ENCODE results near the gene BTF3L4. TPM values are rescaled to one million over a fixed set of nuclear protein-coding genes. Genes with fewer than 3 reads are reported as not detected.

The BTF3L4 gene
- total RNA-seq, 1 experiment from 2014 or later: 53.2 TPM

DNA sequence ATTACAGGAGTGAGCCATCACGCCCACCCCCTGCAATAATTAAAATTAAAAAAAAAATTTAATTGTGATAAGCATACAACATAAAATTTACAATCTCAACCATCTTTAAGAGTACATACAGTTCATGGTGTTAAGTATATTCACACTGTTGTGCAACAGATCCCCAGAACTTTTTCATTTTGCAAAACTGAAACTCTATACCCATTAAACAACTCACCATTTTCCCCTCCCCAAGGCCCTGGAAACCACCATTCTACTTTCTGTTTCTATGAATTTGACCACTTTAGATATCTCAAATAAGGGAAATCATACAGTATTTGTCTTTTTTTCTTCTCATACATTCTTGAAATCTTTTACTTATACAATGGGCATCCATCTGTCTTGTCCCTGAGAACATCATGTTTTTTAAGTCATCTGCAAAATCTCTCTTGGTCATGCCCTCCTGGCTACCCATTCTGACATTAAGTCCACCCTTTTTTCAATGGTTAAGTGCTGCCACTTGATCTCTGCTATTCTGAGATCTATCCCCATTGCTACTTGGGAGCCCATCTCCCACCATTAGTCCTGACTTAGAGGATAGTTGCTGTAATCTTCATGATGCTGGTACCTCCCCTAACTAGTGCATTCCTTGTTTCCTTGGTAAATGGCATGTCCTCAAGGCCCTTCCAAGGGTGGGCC is 46.4 kb downstream of the BTF3L4 start:
- DNase-seq (ENCODE audit: low read depth): no peak
- in situ Hi-C loops (cut with HindIII; ENCODE audit: low pct_unique_long_range_greater_than_20kb, low sequenced_read_pairs): no loop called here

DNA sequence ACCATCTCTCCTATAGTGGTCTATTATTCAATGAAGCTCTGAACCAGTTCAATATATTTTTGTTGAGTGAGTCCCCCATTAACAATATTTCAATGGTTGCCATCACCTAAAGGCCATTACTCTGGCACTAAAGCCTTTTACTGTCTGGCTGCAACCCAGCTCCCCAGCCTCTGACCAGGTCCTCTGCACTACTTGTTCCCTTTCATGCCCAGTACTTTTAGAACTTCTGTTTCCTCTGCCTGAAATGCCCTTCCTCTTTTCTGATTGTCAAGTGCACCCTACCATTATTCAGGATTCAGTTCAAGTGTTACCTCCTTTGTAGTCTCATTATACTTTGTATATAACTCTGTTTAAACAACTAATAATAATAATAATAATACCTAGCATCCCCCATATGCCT is 55.4 kb downstream of the BTF3L4 start:
- no peak for DNase-seq (ENCODE audit: low read depth)
- in situ Hi-C loops (cut with HindIII; ENCODE audit: low pct_unique_long_range_greater_than_20kb, low sequenced_read_pairs): no loop called here

GRCh38 chr1:52112489-52112888 is 56.4 kb downstream of the BTF3L4 start:
- DNase-seq (ENCODE audit: low read depth): no peak
- in situ Hi-C loops (cut with HindIII; ENCODE audit: low pct_unique_long_range_greater_than_20kb, low sequenced_read_pairs): no loop called here

GRCh38 chr1:52119301-52120079 is 63.4 kb downstream of the BTF3L4 start:
- in situ Hi-C loops (cut with HindIII; ENCODE audit: low pct_unique_long_range_greater_than_20kb, low sequenced_read_pairs): no loop called here
- no peak for DNase-seq (ENCODE audit: low read depth)

GRCh38 chr1:52122384-52122783 is 66.3 kb downstream of the BTF3L4 start:
- in situ Hi-C loops (cut with HindIII; ENCODE audit: low pct_unique_long_range_greater_than_20kb, low sequenced_read_pairs): no loop called here
- DNase-seq (ENCODE audit: low read depth): no peak

DNA sequence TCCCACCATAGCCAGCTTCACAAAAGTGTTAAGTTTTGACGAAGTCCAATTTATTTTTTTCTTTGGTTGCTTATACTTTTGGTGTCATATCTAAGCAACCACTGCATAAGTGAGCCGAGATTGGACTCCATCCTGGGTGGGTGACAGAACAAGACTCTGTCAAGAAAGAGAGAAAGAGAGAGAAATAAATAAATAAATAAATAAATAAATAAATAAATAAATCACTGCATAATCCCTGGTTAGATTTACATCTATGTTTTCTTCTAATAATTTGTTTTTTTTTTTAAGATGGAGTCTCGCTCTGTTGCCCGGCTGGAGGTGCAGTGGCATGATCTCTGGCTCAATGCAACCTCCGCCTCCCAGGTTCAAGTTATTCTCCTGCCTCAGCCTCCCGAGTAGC is 67.5 kb downstream of the BTF3L4 start:
- no peak for DNase-seq (ENCODE audit: low read depth)
- in situ Hi-C loops (cut with HindIII; ENCODE audit: low pct_unique_long_range_greater_than_20kb, low sequenced_read_pairs): no loop called here

GRCh38 chr1:52125736-52126359 is 69.8 kb downstream of the BTF3L4 start:
- DNase-seq (ENCODE audit: low read depth): no peak
- in situ Hi-C loops (cut with HindIII; ENCODE audit: low pct_unique_long_range_greater_than_20kb, low sequenced_read_pairs): no loop called here

GRCh38 chr1:52127181-52128180 is 71.4 kb downstream of the BTF3L4 start:
- DNase-seq (ENCODE audit: low read depth): peak; percentile 27
- in situ Hi-C loops (cut with HindIII; ENCODE audit: low pct_unique_long_range_greater_than_20kb, low sequenced_read_pairs): no loop called here

DNA sequence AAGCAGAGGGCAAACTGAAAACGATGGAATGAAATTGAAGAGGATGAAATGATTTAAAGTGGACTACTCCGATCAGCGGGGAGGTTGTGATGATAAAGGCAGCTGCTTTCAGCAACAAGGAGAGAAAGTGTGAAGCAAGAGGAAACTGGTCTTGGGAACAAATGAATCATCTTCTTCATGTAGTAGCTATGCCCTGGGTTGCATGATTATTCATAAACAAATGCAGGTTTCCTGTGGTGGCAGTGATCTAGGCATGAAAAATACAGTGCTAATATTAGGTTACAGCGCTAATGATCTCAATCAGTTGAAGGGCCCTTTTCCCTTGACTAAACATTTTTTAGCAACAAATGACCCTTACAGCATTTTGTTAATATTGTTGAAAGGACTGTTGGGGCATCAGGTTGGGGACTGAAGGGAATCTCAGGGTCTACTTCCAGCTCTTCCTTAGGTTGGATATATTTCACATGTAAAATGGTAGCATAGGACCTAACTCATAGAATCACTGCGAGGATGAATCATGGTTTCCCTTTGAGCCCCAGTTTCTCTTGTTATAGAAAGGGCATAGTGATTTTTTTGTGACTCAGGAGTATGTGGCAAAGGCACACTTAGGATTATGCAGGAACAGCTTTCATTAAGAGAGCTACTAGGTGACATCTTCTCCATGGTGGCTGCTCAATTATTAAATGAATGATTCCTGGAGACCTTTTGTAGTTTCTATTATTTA is 83.9 kb downstream of the BTF3L4 start:
- in situ Hi-C loops (cut with HindIII; ENCODE audit: low pct_unique_long_range_greater_than_20kb, low sequenced_read_pairs): no loop called here
- peak; percentile 36 for DNase-seq (ENCODE audit: low read depth)

Other genes starting within 250 kb of the BTF3L4 start
- 33.7 TPM in 2 replicates for gene NRDC, start 177.6 kb upstream of the BTF3L4 start, total RNA-seq (2014; rRNA removed; shearing (Covaris generic); ENCODE audit: low replicate concordance)
- gene RAB3B, start 65.6 kb upstream of the BTF3L4 start, total RNA-seq (2014; rRNA removed; shearing (Covaris generic); ENCODE audit: low replicate concordance): 1.5 and 2.4 TPM in 2 replicates
- gene KTI12, start 22.5 kb upstream of the BTF3L4 start, total RNA-seq (2014; rRNA removed; shearing (Covaris generic); ENCODE audit: low replicate concordance): 23.1 and 28.4 TPM in 2 replicates
- gene TXNDC12, start 1.1 kb upstream of the BTF3L4 start, total RNA-seq (2014; rRNA removed; shearing (Covaris generic); ENCODE audit: low replicate concordance): 46.5 and 49.6 TPM in 2 replicates
- 13.7 and 16.6 TPM in 2 replicates for gene ZFYVE9, start 85.8 kb downstream of the BTF3L4 start, total RNA-seq (2014; rRNA removed; shearing (Covaris generic); ENCODE audit: low replicate concordance)